ENCODE data around the gene ZFC3H1.

DNA sequence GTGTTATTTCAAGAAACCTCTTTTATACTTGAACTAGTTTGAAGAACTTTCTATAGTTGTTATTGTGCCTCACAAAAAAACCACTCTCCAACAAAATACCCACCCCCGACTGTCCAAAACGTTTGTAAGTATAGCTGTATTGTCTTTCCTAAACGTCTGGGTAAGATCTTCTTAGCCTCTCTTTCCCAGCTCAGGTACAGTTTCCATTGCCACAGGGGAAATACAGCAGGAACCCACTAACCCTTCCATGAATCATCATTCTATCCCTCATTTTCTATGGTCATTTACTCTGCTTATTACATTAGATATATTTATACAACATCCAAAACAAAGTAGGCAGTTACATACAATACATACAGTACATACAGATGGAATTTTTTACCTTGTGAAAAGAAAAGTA, 70.8 kb downstream of the ZFC3H1 start:
- TF ChIP-seq, protein P1, sequence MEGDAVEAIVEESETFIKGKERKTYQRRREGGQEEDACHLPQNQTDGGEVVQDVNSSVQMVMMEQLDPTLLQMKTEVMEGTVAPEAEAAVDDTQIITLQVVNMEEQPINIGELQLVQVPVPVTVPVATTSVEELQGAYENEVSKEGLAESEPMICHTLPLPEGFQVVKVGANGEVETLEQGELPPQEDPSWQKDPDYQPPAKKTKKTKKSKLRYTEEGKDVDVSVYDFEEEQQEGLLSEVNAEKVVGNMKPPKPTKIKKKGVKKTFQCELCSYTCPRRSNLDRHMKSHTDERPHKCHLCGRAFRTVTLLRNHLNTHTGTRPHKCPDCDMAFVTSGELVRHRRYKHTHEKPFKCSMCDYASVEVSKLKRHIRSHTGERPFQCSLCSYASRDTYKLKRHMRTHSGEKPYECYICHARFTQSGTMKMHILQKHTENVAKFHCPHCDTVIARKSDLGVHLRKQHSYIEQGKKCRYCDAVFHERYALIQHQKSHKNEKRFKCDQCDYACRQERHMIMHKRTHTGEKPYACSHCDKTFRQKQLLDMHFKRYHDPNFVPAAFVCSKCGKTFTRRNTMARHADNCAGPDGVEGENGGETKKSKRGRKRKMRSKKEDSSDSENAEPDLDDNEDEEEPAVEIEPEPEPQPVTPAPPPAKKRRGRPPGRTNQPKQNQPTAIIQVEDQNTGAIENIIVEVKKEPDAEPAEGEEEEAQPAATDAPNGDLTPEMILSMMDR (IDR thresholded peaks at IDR 0.05): no peak
- TF ChIP-seq POLR2A (IDR thresholded peaks at IDR 0.05): no peak

All from lower leg skin (tissue), 3 donors.